T47D (cell line): Measurements from ENCODE around the gene CPN2.
A peak's percentile ranks its signal among the peaks of the same experiment; 100 is the strongest.

Source experiments
- DNase-seq, 2 experiments: peaks; one replicate each; pipeline versions ENCODE4 v3.0.0 to v3.0.0-alpha.2; 2011 to 2012; ENCODE audit warnings: low read depth in 1 of 2, low spot score in 1 of 2
- JUND ChIP-seq: IDR thresholded peaks from 2 replicates; pipeline ENCODE4 v1.6.1; 2012; ENCODE audit warnings: low read depth
- in situ Hi-C: cut with HindIII; loops from 2 replicates; pipeline ENCODE4 v1.10.0; 2016; ENCODE audit warnings: low sequenced_read_pairs, low pct_unique_long_range_greater_than_20kb

Gene CPN2

GRCh38 chr3:194320744-194321243 is 30.3 kb downstream of the CPN2 start:
- TF ChIP-seq JUND: no peak
- in situ Hi-C loops: no loop called here
- no peak for DNase-seq

- in situ Hi-C loops: no loop called here
- no peak for TF ChIP-seq JUND
- DNase-seq: no peak
These were observed 31.0 kb downstream of the CPN2 start for GRCh38 chr3:194320100-194320499.

GRCh38 chr3:194318511-194319161 is 32.5 kb downstream of the CPN2 start:
- no peak for DNase-seq
- TF ChIP-seq JUND: no peak
- in situ Hi-C loops: no loop called here

- TF ChIP-seq JUND: no peak
- no peak for DNase-seq
- in situ Hi-C loops: no loop called here
These were observed 34.2 kb downstream of the CPN2 start for GRCh38 chr3:194316918-194317317.

GRCh38 chr3:194315965-194316361 is 35.2 kb downstream of the CPN2 start:
- peak in 1 of 2 experiments; percentile 81 for DNase-seq
- no peak for TF ChIP-seq JUND
- in situ Hi-C loops: no loop called here

GRCh38 chr3:194315088-194315964 is 35.8 kb downstream of the CPN2 start:
- TF ChIP-seq JUND: no peak
- in situ Hi-C loops: no loop called here
- DNase-seq: peak; percentile 95 to 98

- DNase-seq: no peak
- TF ChIP-seq JUND: no peak
- in situ Hi-C loops: no loop called here
These were observed 36.6 kb downstream of the CPN2 start for GRCh38 chr3:194314388-194315068.

GRCh38 chr3:194313560-194314387 is 37.4 kb downstream of the CPN2 start:
- peak in 1 of 2 experiments; percentile 65 for DNase-seq
- no peak for TF ChIP-seq JUND
- in situ Hi-C loops: no loop called here

GRCh38 chr3:194312743-194313281 is 38.3 kb downstream of the CPN2 start:
- DNase-seq: peak in 1 of 2 experiments; percentile 95
- in situ Hi-C loops: no loop called here
- TF ChIP-seq JUND: no peak

GRCh38 chr3:194312186-194312742 is 38.9 kb downstream of the CPN2 start:
- in situ Hi-C loops: no loop called here
- TF ChIP-seq JUND: no peak
- peak in 1 of 2 experiments; percentile 90 for DNase-seq

- TF ChIP-seq JUND: no peak
- in situ Hi-C loops: no loop called here
- no peak for DNase-seq
These were observed 40.1 kb downstream of the CPN2 start for GRCh38 chr3:194311000-194311399.
